Measurements from ENCODE around the gene ANKRD11. TPM values are rescaled to one million over a fixed set of nuclear protein-coding genes. Genes with fewer than 3 reads are reported as not detected.
A peak's percentile ranks its signal among the peaks of the same experiment; 100 is the strongest.

The ANKRD11 gene
- total RNA-seq (ENCODE audit: unreplicated experiment): 367 TPM
- long read RNA-seq, partial matches to known transcripts: 11 of 28 reads
- long read RNA-seq, other reads (novel, unspliced or antisense): 17 of 28 reads

GRCh38 chr16:89490439-89491237, at the start of gene ANKRD11:
Gene ANKRD11 (minus strand): TSS chr16:89490561. CDS start chr16:89317019, 173,542 bp downstream.
- Mint-ChIP-seq H3K4me1 (ENCODE audit: low read depth, unreplicated experiment) (peaks cover 42% of the 10 kb centered on the region), H3K4me3 (ENCODE audit: unreplicated experiment) (peak within 1 kb of the TSS; percentile 95), H3K9me3 (ENCODE audit: unreplicated experiment) (peaks cover 23% of the 10 kb centered on the region), H3K36me3 (ENCODE audit: unreplicated experiment) (no peaks in the 10 kb centered on the region), H3K27ac (ENCODE audit: unreplicated experiment) (peak within 1 kb of the TSS; percentile 91), H3K27me3 (ENCODE audit: unreplicated experiment) (peaks cover 18% of the 10 kb centered on the region)
- no peak for TF ChIP-seq CTCF (IDR thresholded peaks at IDR 0.05; ENCODE audit: partially characterized antibody, unreplicated experiment)
- peak; percentile 96 for DNase-seq

GRCh38 chr16:89538286-89538685, 47.9 kb upstream of the ANKRD11 start:
- H3K4me3 Mint-ChIP-seq (ENCODE audit: unreplicated experiment): no peak overlapping the region
- H3K9me3 Mint-ChIP-seq (ENCODE audit: unreplicated experiment): peaks cover 2% of the 10 kb centered on the region
- no peaks in the 10 kb centered on the region for H3K36me3 Mint-ChIP-seq (ENCODE audit: unreplicated experiment)
- H3K27me3 Mint-ChIP-seq (ENCODE audit: unreplicated experiment): peaks cover 7% of the 10 kb centered on the region
- no peak for TF ChIP-seq CTCF (IDR thresholded peaks at IDR 0.05; ENCODE audit: partially characterized antibody, unreplicated experiment)
- no peak for DNase-seq
- H3K27ac Mint-ChIP-seq (ENCODE audit: unreplicated experiment): no peak overlapping the region
- H3K4me1 Mint-ChIP-seq (ENCODE audit: low read depth, unreplicated experiment): no peaks in the 10 kb centered on the region

DNA sequence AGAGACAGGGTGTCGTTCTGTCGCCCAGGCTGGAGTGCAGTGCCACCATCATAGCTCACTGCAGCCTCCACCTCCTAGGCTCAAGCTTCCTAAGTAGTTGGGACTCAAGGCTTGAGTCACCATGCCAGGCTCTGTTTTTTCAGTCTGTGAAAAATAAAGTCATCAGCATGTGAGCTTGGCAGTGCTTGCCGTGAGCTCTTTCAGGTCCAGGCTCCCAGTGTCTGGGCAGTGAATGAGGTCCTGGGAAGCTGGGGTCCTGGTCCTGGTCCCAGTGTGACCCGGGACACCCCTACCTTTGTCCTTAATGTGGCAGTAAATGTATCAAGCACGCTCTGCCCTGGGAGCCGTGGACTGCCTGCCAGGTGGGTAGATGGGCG, 47.2 kb upstream of the ANKRD11 start:
- no peaks in the 10 kb centered on the region for H3K36me3 Mint-ChIP-seq (ENCODE audit: unreplicated experiment)
- no peak for DNase-seq
- H3K4me1 Mint-ChIP-seq (ENCODE audit: low read depth, unreplicated experiment): no peaks in the 10 kb centered on the region

GRCh38 chr16:89536886-89537548, 46.7 kb upstream of the ANKRD11 start:
- no peak for TF ChIP-seq CTCF (IDR thresholded peaks at IDR 0.05; ENCODE audit: partially characterized antibody, unreplicated experiment)
- H3K27me3 Mint-ChIP-seq (ENCODE audit: unreplicated experiment): peaks cover 9% of the 10 kb centered on the region
- peaks cover 2% of the 10 kb centered on the region for H3K9me3 Mint-ChIP-seq (ENCODE audit: unreplicated experiment)
- H3K4me1 Mint-ChIP-seq (ENCODE audit: low read depth, unreplicated experiment): no peaks in the 10 kb centered on the region
- H3K36me3 Mint-ChIP-seq (ENCODE audit: unreplicated experiment): no peaks in the 10 kb centered on the region
- no peak overlapping the region for H3K27ac Mint-ChIP-seq (ENCODE audit: unreplicated experiment)
- no peak for DNase-seq
- H3K4me3 Mint-ChIP-seq (ENCODE audit: unreplicated experiment): no peak overlapping the region

More for the DNA sequence above, 47.2 kb upstream of the ANKRD11 start:
- H3K9me3 Mint-ChIP-seq (ENCODE audit: unreplicated experiment): peaks cover 2% of the 10 kb centered on the region
- H3K27me3 Mint-ChIP-seq (ENCODE audit: unreplicated experiment): peaks cover 7% of the 10 kb centered on the region
- no peak overlapping the region for H3K4me3 Mint-ChIP-seq (ENCODE audit: unreplicated experiment)
- TF ChIP-seq CTCF (IDR thresholded peaks at IDR 0.05; ENCODE audit: partially characterized antibody, unreplicated experiment): no peak
- no peak overlapping the region for H3K27ac Mint-ChIP-seq (ENCODE audit: unreplicated experiment)

DNA sequence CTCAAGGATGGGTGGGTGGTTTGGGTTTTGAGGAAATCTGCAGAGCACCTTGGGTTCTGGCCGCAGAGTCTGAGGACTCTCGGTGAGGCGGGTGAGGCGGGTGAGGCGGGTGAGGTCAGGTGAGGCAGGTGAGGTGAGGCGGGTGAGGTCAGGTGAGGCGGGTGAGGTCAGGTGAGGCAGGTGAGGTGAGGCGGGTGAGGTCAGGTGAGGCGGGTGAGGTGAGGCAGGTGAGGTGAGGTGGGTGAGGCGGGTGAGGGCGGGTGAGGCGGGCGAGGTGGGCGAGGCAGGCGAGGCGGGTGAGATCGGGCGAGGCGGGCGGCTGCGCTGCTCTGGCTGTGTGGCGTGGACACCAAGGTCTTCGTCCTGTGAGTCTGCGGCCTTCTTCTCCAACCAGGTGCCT, 46.0 kb upstream of the ANKRD11 start:
- Mint-ChIP-seq H3K9me3 (ENCODE audit: unreplicated experiment) (peaks cover 2% of the 10 kb centered on the region), H3K4me3 (ENCODE audit: unreplicated experiment) (no peak overlapping the region), H3K27ac (ENCODE audit: unreplicated experiment) (no peak overlapping the region), H3K27me3 (ENCODE audit: unreplicated experiment) (peaks cover 7% of the 10 kb centered on the region), H3K4me1 (ENCODE audit: low read depth, unreplicated experiment) (no peaks in the 10 kb centered on the region), H3K36me3 (ENCODE audit: unreplicated experiment) (no peaks in the 10 kb centered on the region)
- no peak for DNase-seq
- no peak for TF ChIP-seq CTCF (IDR thresholded peaks at IDR 0.05; ENCODE audit: partially characterized antibody, unreplicated experiment)
